T-cell (primary cell): Measurements from ENCODE around the gene TBC1D16. TPM values are rescaled to one million over a fixed set of nuclear protein-coding genes. Genes with fewer than 3 reads are reported as not detected.

Source experiments
- ATAC-seq, 4 experiments: fragments of 200-7000 bp in 3 of 4; fragments of 150-1000 bp in 1 of 4; cut with Tn5 transposase; replicated peaks in 1 of 4; 1 replicate in 3 of 4; 2 replicates in 1 of 4; pipeline ENCODE4 v1.10.0; 2021; ENCODE audit warnings: moderate library complexity in 3 of 4, mild to moderate bottlenecking in 2 of 4, moderate number of reproducible peaks in 1 of 4
- CTCF ChIA-PET, 2 donors: fragments of 300-600 bp; sonication (Branson Sonifier 250); formaldehyde crosslinking; loops; one replicate each; lab custom pipeline; 2022; ENCODE audit warnings: antibody characterized with exemption in 2 of 2; lab: Charles Lee
- POLR2A ChIA-PET, 2 donors: fragments of 300-600 bp; sonication (Branson Sonifier 250); formaldehyde crosslinking; loops; one replicate each; lab custom pipeline; 2022; ENCODE audit warnings: antibody characterized with exemption in 2 of 2; lab: Charles Lee
- DNase-seq, 35 experiments: peaks; one replicate each; pipeline versions ENCODE4 v3.0.0 to v3.0.0-alpha.2; 2013 to 2023
- H3K27ac ChIP-seq: one replicate; pipeline ENCODE4 v1.5.1; 2013; ENCODE audit warnings: low read length
- H3K27me3 ChIP-seq, 2 experiments: replicated peaks in 1 of 2; 1 replicate in 1 of 2; 2 replicates in 1 of 2; pipeline versions ENCODE4 v1.6.1 to v1.7.0; 2013; ENCODE audit warnings: low read length in 1 of 2, mixed read lengths in 1 of 2; ENCODE audit not compliant: control insufficient read depth in 2 of 2, insufficient read depth in 2 of 2; ENCODE audit errors: extremely low read depth in 1 of 2
- H3K36me3 ChIP-seq, 2 donors: 1 replicate in 1 of 2; 2 replicates in 1 of 2; pipeline versions ENCODE4 v1.6.1 to v1.7.0; 2013; ENCODE audit warnings: low read length in 1 of 2; ENCODE audit not compliant: control insufficient read depth in 2 of 2, insufficient read depth in 1 of 2; ENCODE audit errors: extremely low read depth in 1 of 2
- H3K4me1 ChIP-seq, 2 experiments: 1 replicate in 1 of 2; 2 replicates in 1 of 2; pipeline versions ENCODE4 v1.6.1 to v1.7.0; 2013; ENCODE audit warnings: low read length in 2 of 2, mixed read lengths in 1 of 2; ENCODE audit not compliant: insufficient read depth in 2 of 2, control insufficient read depth in 1 of 2; ENCODE audit errors: extremely low read depth in 1 of 2
- H3K4me3 ChIP-seq, 2 donors: 1 replicate in 1 of 2; 2 replicates in 1 of 2; pipeline versions ENCODE4 v1.5.1 to v1.7.0; 2013; ENCODE audit warnings: mild to moderate bottlenecking in 2 of 2, low read length in 1 of 2, moderate library complexity in 1 of 2; ENCODE audit not compliant: control insufficient read depth in 1 of 2; ENCODE audit errors: extremely low read depth in 1 of 2
- H3K9me3 ChIP-seq: 2 replicates; pipeline ENCODE4 v1.7.0; 2013
- H3K27ac Mint-ChIP-seq, 2 donors: one replicate each; pipeline ENCODE4 v1.8.0; 2020 to 2021; ENCODE audit warnings: mild to moderate bottlenecking in 2 of 2, mixed read lengths in 2 of 2
- H3K27me3 Mint-ChIP-seq, 2 donors: one replicate each; pipeline ENCODE4 v1.8.0; 2021 to 2022; ENCODE audit warnings: mixed read lengths in 2 of 2
- H3K36me3 Mint-ChIP-seq: one replicate; pipeline ENCODE4 v1.8.0; 2021; ENCODE audit warnings: mixed read lengths
- H3K4me1 Mint-ChIP-seq, 3 donors: one replicate each; pipeline ENCODE4 v1.8.0; 2020 to 2022; ENCODE audit warnings: mixed read lengths in 3 of 3, mild to moderate bottlenecking in 1 of 3
- H3K4me3 Mint-ChIP-seq, 3 donors: one replicate each; pipeline ENCODE4 v1.8.0; 2020 to 2022; ENCODE audit warnings: mild to moderate bottlenecking in 3 of 3, mixed read lengths in 3 of 3, moderate library complexity in 3 of 3
- H3K9me3 Mint-ChIP-seq, 3 donors: one replicate each; pipeline ENCODE4 v1.8.0; 2020 to 2022; ENCODE audit warnings: mixed read lengths in 3 of 3
- WGBS: methylation state at CpG from one replicate; pipeline ENCODE4 v1.1.5; 2013; ENCODE audit warnings: missing lambda C conversion rate; ENCODE audit not compliant: insufficient coverage; 5-methylcytosine and 5-hydroxymethylcytosine counted together
- total RNA-seq, 35 experiments: library from RNA in 6 of 35; stranded (reverse) in 6 of 35; fragments of 120-200 nt in 1 of 35; gene quantifications; one replicate each; pipeline versions ENCODE4 v1.2.1 to v1.2.4 and lab custom pipeline; 2013 to 2026

TBC1D16 gene
- total RNA-seq, 5 donors from 2014 or later (not counting 1 experiment from before 2014, with no cell fraction given): 1.9 to 6.1 (median 3.4) TPM

DNA sequence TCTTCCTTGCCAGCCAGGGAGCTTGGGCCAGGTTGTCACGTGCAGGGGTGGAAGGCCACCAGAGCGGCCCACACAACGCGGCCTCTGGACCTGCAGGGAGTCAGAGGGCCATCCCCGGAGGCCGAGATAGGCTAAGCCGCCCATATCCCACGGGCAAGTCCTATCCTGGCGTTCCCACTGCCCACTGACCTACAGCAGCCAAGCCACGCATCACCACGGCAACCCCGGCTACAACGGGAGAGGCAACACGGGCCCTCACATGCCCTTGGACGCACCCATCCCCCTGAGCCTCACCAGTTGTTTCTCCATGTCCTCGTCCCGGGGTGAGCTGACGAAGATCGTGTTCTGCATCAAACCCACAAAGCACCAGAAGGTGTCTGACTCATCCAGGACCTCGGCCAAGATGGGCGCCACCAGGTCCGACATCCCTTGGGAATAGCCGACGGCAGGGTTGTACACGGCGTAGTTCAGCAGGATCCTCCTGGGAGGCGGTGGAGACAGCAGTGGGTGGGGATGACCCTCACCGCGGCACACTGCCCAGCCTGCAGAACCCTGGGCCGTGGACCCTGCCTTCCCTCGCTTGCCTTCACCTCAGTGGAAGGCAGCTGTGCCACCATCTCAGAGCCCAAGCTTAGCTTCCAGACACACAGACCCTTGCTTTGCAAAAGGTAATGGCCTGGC, 88.2 kb downstream of the TBC1D16 start:
- CTCF ChIA-PET: no interaction called here
- ATAC-seq: no peak
- POLR2A ChIA-PET: no interaction called here
- H3K27me3 ChIP-seq: peaks cover 0 to 5% of the 10 kb centered on the region in 2 experiments
- no peaks in the 10 kb centered on the region for H3K9me3 Mint-ChIP-seq
- 91% methylated on average over 30 of the region's 31 CpGs for WGBS
- peaks cover 8 to 14% (median 8%) of the 10 kb centered on the region in 3 donors for H3K4me1 Mint-ChIP-seq
- H3K4me3 ChIP-seq: no peak overlapping the region
- H3K36me3 ChIP-seq: no peaks in the 10 kb centered on the region
- no peaks in the 10 kb centered on the region for H3K9me3 ChIP-seq
- H3K36me3 Mint-ChIP-seq: no peaks in the 10 kb centered on the region
- peaks cover 0 to 10% of the 10 kb centered on the region in 2 experiments for H3K4me1 ChIP-seq
- no peaks in the 10 kb centered on the region for H3K27me3 Mint-ChIP-seq
- no peak overlapping the region for H3K4me3 Mint-ChIP-seq
- H3K27ac ChIP-seq: no peak overlapping the region
- DNase-seq: no peak
- no peak overlapping the region for H3K27ac Mint-ChIP-seq

- Histone ChIP-seq H3K27ac (no peak overlapping the region), H3K36me3 (no peaks in the 10 kb centered on the region), H3K4me3 (no peak overlapping the region), H3K4me1 (peaks cover 0 to 16% of the 10 kb centered on the region in 2 experiments), H3K9me3 (no peaks in the 10 kb centered on the region), H3K27me3 (peaks cover 0 to 9% of the 10 kb centered on the region in 2 experiments)
- WGBS: 81% methylated on average over 21 of the region's 25 CpGs
- no peaks in the 10 kb centered on the region for H3K27me3 Mint-ChIP-seq
- ChIA-PET POLR2A (no interaction called here), CTCF (no interaction called here)
- no peak for ATAC-seq
- no peaks in the 10 kb centered on the region for H3K36me3 Mint-ChIP-seq
- no peak overlapping the region for H3K27ac Mint-ChIP-seq
- no peak for DNase-seq
- H3K9me3 Mint-ChIP-seq: no peaks in the 10 kb centered on the region
- H3K4me1 Mint-ChIP-seq: peaks cover 8 to 15% (median 9%) of the 10 kb centered on the region in 3 donors
- no peak overlapping the region for H3K4me3 Mint-ChIP-seq
Measured at GRCh38 chr17:79946352-79947231, 89.1 kb downstream of the TBC1D16 start.

- POLR2A ChIA-PET: no interaction called here
- 85% methylated on average over 25 of the region's 25 CpGs for WGBS
- H3K27me3 ChIP-seq: peaks cover 0 to 9% of the 10 kb centered on the region in 2 experiments
- no peaks in the 10 kb centered on the region for H3K9me3 ChIP-seq
- no peaks in the 10 kb centered on the region for H3K36me3 ChIP-seq
- H3K27ac ChIP-seq: no peak overlapping the region
- no peak overlapping the region for H3K4me3 ChIP-seq
- no peak for ATAC-seq
- CTCF ChIA-PET: no interaction called here
- peak in 1 of 35 experiments; percentile 2 for DNase-seq
- peaks cover 0 to 16% of the 10 kb centered on the region in 2 experiments for H3K4me1 ChIP-seq
- peaks cover 8 to 15% (median 9%) of the 10 kb centered on the region in 3 donors for H3K4me1 Mint-ChIP-seq
- H3K27ac Mint-ChIP-seq: no peak overlapping the region
- no peaks in the 10 kb centered on the region for H3K9me3 Mint-ChIP-seq
- no peaks in the 10 kb centered on the region for H3K27me3 Mint-ChIP-seq
- H3K36me3 Mint-ChIP-seq: no peaks in the 10 kb centered on the region
- H3K4me3 Mint-ChIP-seq: no peak overlapping the region
Measured at GRCh38 chr17:79945591-79946255, 89.9 kb downstream of the TBC1D16 start.

GRCh38 chr17:79944821-79945391, 90.8 kb downstream of the TBC1D16 start:
- Mint-ChIP-seq H3K27ac (no peak overlapping the region), H3K4me3 (no peak overlapping the region), H3K4me1 (peaks cover 8 to 20% (median 9%) of the 10 kb centered on the region in 3 donors), H3K36me3 (no peaks in the 10 kb centered on the region), H3K27me3 (no peaks in the 10 kb centered on the region), H3K9me3 (no peaks in the 10 kb centered on the region)
- ChIA-PET POLR2A (no interaction called here), CTCF (no interaction called here)
- Histone ChIP-seq H3K4me1 (peaks cover 0 to 16% of the 10 kb centered on the region in 2 experiments), H3K9me3 (no peaks in the 10 kb centered on the region), H3K27ac (no peak overlapping the region), H3K27me3 (peaks cover 0 to 9% of the 10 kb centered on the region in 2 experiments), H3K4me3 (no peak overlapping the region), H3K36me3 (no peaks in the 10 kb centered on the region)
- whole genome bisulfite sequencing: 95% methylated on average over 27 of the region's 31 CpGs
- DNase-seq (no peak), ATAC-seq (no peak)

DNA sequence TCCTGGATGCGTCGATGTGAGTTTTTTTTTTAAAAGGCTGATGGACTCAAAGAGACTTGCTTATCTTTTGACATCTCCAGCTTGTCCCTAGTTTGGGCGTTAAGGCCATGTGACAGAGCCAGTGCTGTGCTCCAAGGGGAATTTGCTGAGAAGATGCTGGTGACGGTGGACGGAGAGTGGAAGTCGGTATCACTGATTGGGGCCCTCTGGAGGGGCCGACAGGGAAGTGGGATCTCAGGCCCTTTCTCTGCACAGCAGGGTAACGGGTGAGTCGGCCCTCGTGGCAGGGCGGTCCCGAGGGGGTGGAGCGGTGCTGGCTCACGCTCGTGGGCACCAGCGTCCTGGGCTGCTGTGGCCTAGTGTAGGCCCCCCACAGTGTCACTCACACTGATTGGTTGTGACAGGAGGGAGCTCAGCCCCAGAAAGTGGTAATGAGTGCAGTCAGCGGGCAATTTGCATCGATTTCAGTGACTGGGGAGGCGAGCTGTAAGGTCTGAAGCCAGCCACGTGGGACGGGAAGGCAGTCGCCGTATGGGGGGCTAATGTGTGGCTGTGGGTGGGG, 91.3 kb downstream of the TBC1D16 start:
- no peak for DNase-seq
- ChIA-PET POLR2A (no interaction called here), CTCF (no interaction called here)
- 91% methylated on average over 23 of the region's 23 CpGs for WGBS
- Histone ChIP-seq H3K9me3 (no peaks in the 10 kb centered on the region), H3K27ac (no peak overlapping the region), H3K27me3 (peaks cover 0 to 9% of the 10 kb centered on the region in 2 experiments), H3K36me3 (no peaks in the 10 kb centered on the region), H3K4me3 (no peak overlapping the region), H3K4me1 (peaks cover 0 to 16% of the 10 kb centered on the region in 2 experiments)
- Mint-ChIP-seq H3K4me1 (peaks cover 8 to 22% (median 9%) of the 10 kb centered on the region in 3 donors), H3K27me3 (no peaks in the 10 kb centered on the region), H3K27ac (no peak overlapping the region), H3K9me3 (no peaks in the 10 kb centered on the region), H3K36me3 (no peaks in the 10 kb centered on the region), H3K4me3 (no peak overlapping the region)
- ATAC-seq: no peak
